Keratinocyte (primary cell): Measurements from ENCODE around the gene RABIF. TPM values are rescaled to one million over a fixed set of nuclear protein-coding genes. Genes with fewer than 3 reads are reported as not detected.

ENCODE experiments used
- DNase-seq: peaks from one replicate; pipeline ENCODE4 v3.0.0-alpha.2; 2011; ENCODE audit warnings: low read depth, missing footprints, low spot score
- FAIRE-seq: peaks from 2 replicates; lab custom pipeline; 2011; peaks lifted over from hg19 to GRCh38; lab: Jason Lieb, UNC
- H2AFZ ChIP-seq: 2 replicates; pipeline ENCODE4 v1.6.0; 2012; ENCODE audit warnings: low read length, control low read depth, inconsistent platforms; ENCODE audit not compliant: control insufficient read depth
- H3K27ac ChIP-seq: 2 replicates; pipeline ENCODE4 v1.5.1; 2011; ENCODE audit warnings: low read length; ENCODE audit not compliant: control insufficient read depth, insufficient read depth
- H3K27me3 ChIP-seq: 3 replicates; pipeline ENCODE4 v1.6.0; 2011; ENCODE audit warnings: low read length; ENCODE audit not compliant: control insufficient read depth, insufficient read depth; ENCODE audit errors: extremely low read depth
- H3K36me3 ChIP-seq, 2 experiments: 2 replicates in 1 of 2; 3 replicates in 1 of 2; pipeline ENCODE4 v1.5.1; 2011; ENCODE audit warnings: low read length in 2 of 2, mild to moderate bottlenecking in 1 of 2; ENCODE audit not compliant: control insufficient read depth in 2 of 2, insufficient read depth in 2 of 2; ENCODE audit errors: extremely low read depth in 1 of 2
- H3K4me1 ChIP-seq: 3 replicates; pipeline ENCODE4 v1.5.1; 2011; ENCODE audit warnings: low read length; ENCODE audit not compliant: control insufficient read depth, insufficient read depth; ENCODE audit errors: extremely low read depth
- H3K4me2 ChIP-seq: 3 replicates; pipeline ENCODE4 v1.6.0; 2011; ENCODE audit warnings: low read depth, low read length; ENCODE audit not compliant: control insufficient read depth, insufficient read depth; ENCODE audit errors: extremely low read depth
- H3K4me3 ChIP-seq, 3 experiments: fragments of 200-600 bp in 1 of 3; sonication (generic) in 1 of 3; 2 replicates in 2 of 3; 3 replicates in 1 of 3; pipeline ENCODE4 v1.5.1; 2011 to 2016; ENCODE audit warnings: low read length in 3 of 3, mild to moderate bottlenecking in 3 of 3, control low read depth in 2 of 3, inconsistent platforms in 1 of 3, low read depth in 1 of 3, mixed read lengths in 1 of 3, mixed run types in 1 of 3, moderate library complexity in 1 of 3; ENCODE audit not compliant: control insufficient read depth in 2 of 3, insufficient read depth in 2 of 3; ENCODE audit errors: extremely low read depth in 1 of 3
- H3K79me2 ChIP-seq: 2 replicates; pipeline ENCODE4 v1.6.0; 2012; ENCODE audit warnings: low read length; ENCODE audit not compliant: control insufficient read depth, insufficient read depth
- H3K9ac ChIP-seq: 3 replicates; pipeline ENCODE4 v1.6.0; 2011; ENCODE audit warnings: low read length; ENCODE audit not compliant: control insufficient read depth, insufficient read depth; ENCODE audit errors: extremely low read depth
- H3K9me1 ChIP-seq: 3 replicates; pipeline ENCODE4 v1.6.0; 2011; ENCODE audit warnings: low read length; ENCODE audit not compliant: control insufficient read depth, insufficient read depth; ENCODE audit errors: extremely low read depth
- H3K9me3 ChIP-seq: 2 replicates; pipeline ENCODE4 v1.5.1; 2012; ENCODE audit warnings: low read depth, low read length; ENCODE audit not compliant: control insufficient read depth
- H4K20me1 ChIP-seq: 3 replicates; pipeline ENCODE4 v1.6.0; 2011; ENCODE audit warnings: low read length; ENCODE audit not compliant: control insufficient read depth, insufficient read depth; ENCODE audit errors: extremely low read depth
- EZH2 ChIP-seq: IDR thresholded peaks from one replicate; pipeline ENCODE4 v1.6.1; 2012; ENCODE audit warnings: inconsistent platforms, mild to moderate bottlenecking, low read length, moderate library complexity
- dilution Hi-C: fragments of 300-500 bp; cut with MboI; formaldehyde crosslinking; loops from one replicate; pipeline ENCODE4 v1.7.0; 2020; ENCODE audit warnings: low sequenced_read_pairs; ENCODE audit not compliant: extremely low pct_ligation_motif_present
- polyA plus RNA-seq, 5 experiments: library from polyadenylated mRNA; depleted of rRNA in 3 of 5; stranded (reverse) in 3 of 5; stranded (forward) in 1 of 5; unstranded in 1 of 5; fragments of >200 nt; gene quantifications; 1 replicate in 1 of 5; 2 replicates in 3 of 5; 3 replicates in 1 of 5; pipeline versions ENCODE4 v1.2.1 to v1.2.3, GENCODE V29; 2011 to 2012; ENCODE audit warnings: missing spikeins in 2 of 5, low read depth in 1 of 5, low replicate concordance in 1 of 5
- TF ChIP-seq, protein P1 (sequence below), 3 experiments: IDR thresholded peaks in 1 of 3; conservative IDR thresholded peaks in 1 of 3; optimal IDR thresholded peaks in 1 of 3; 2 replicates in 2 of 3; 3 replicates in 1 of 3; pipeline versions ENCODE3 to v1.5.1; 2011; ENCODE audit warnings: low read length in 3 of 3, mild to moderate bottlenecking in 3 of 3, moderate library complexity in 2 of 3, control low read depth in 1 of 3, inconsistent platforms in 1 of 3; ENCODE audit not compliant: insufficient read depth in 2 of 3; ENCODE audit errors: extremely low read depth in 1 of 3

Gene RABIF
- polyA plus RNA-seq, 1 donor (not counting 4 experiments of a cell fraction or from before 2014, with no cell fraction given): 17.4 TPM

GRCh38 chr1:202901555-202901954 lies 12.6 kb upstream of the RABIF start:
- dilution Hi-C loops: no loop called here
- no peaks in the 10 kb centered on the region for H3K9me1 ChIP-seq
- H2AFZ ChIP-seq: no peak overlapping the region
- no peaks in the 10 kb centered on the region for H3K27me3 ChIP-seq
- H3K9me3 ChIP-seq: no peaks in the 10 kb centered on the region
- DNase-seq (no peak), FAIRE-seq (no peak)
- H4K20me1 ChIP-seq: no peaks in the 10 kb centered on the region
- no peaks in the 10 kb centered on the region for H3K79me2 ChIP-seq
- no peak overlapping the region for H3K4me2 ChIP-seq
- no peaks in the 10 kb centered on the region for H3K4me1 ChIP-seq
- TF ChIP-seq, protein P1, sequence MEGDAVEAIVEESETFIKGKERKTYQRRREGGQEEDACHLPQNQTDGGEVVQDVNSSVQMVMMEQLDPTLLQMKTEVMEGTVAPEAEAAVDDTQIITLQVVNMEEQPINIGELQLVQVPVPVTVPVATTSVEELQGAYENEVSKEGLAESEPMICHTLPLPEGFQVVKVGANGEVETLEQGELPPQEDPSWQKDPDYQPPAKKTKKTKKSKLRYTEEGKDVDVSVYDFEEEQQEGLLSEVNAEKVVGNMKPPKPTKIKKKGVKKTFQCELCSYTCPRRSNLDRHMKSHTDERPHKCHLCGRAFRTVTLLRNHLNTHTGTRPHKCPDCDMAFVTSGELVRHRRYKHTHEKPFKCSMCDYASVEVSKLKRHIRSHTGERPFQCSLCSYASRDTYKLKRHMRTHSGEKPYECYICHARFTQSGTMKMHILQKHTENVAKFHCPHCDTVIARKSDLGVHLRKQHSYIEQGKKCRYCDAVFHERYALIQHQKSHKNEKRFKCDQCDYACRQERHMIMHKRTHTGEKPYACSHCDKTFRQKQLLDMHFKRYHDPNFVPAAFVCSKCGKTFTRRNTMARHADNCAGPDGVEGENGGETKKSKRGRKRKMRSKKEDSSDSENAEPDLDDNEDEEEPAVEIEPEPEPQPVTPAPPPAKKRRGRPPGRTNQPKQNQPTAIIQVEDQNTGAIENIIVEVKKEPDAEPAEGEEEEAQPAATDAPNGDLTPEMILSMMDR (optimal IDR thresholded peaks at IDR 0.05 in 1 of 3, IDR thresholded peaks at IDR 0.05 in 1 of 3, conservative IDR thresholded peaks at IDR 0.05 in 1 of 3; ENCODE audit: extremely low read depth in 1 of 3, insufficient read depth in 2 of 3, low read length in 3 of 3): no peak
- no peak for TF ChIP-seq EZH2
- no peak overlapping the region for H3K27ac ChIP-seq
- peaks cover 4 to 6% of the 10 kb centered on the region in 2 experiments for H3K36me3 ChIP-seq
- no peak overlapping the region for H3K4me3 ChIP-seq
- no peak overlapping the region for H3K9ac ChIP-seq

DNA sequence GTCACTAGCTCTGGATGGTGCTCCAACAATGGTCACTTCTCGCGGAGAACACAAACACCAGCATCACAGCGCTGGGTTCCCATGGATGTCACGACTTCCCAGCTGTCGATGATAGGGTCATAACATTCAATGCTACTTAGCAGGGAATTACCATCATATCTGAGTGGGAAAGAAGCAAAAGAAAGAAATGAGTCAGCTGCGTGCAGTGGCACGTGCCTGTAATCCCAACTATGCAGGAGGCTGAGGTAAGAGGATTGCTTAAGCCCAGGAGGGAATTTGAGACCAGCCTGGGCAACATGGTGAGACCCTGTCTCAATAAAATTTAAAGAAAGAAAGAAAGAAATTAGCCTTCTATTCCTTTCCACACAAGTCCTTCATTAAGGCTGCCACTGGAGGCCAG lies 3.6 kb upstream of the RABIF start:
- H3K9me1 ChIP-seq: no peaks in the 10 kb centered on the region
- no peak overlapping the region for H2AFZ ChIP-seq
- dilution Hi-C loops: no loop called here

More for the DNA sequence above, 3.6 kb upstream of the RABIF start:
- no peak overlapping the region for H3K4me3 ChIP-seq
- no peak overlapping the region for H3K27ac ChIP-seq
- H3K79me2 ChIP-seq: peaks cover 6% of the 10 kb centered on the region
- peaks cover 9% of the 10 kb centered on the region for H3K4me1 ChIP-seq
- no peaks in the 10 kb centered on the region for H3K9me3 ChIP-seq
- no peaks in the 10 kb centered on the region for H4K20me1 ChIP-seq
- peaks cover 11 to 17% of the 10 kb centered on the region in 2 experiments for H3K36me3 ChIP-seq
- no peak for TF ChIP-seq EZH2
- TF ChIP-seq, protein P1 (optimal IDR thresholded peaks at IDR 0.05 in 1 of 3, IDR thresholded peaks at IDR 0.05 in 1 of 3, conservative IDR thresholded peaks at IDR 0.05 in 1 of 3; ENCODE audit: extremely low read depth in 1 of 3, insufficient read depth in 2 of 3, low read length in 3 of 3): no peak
- no peak for FAIRE-seq
- H3K4me2 ChIP-seq: no peak overlapping the region
- no peak overlapping the region for H3K9ac ChIP-seq
- DNase-seq: no peak
- H3K27me3 ChIP-seq: no peaks in the 10 kb centered on the region
